Eye (tissue), 1 donor: Measurements from ENCODE around the gene FGF12.
A peak's percentile ranks its signal among the peaks of the same experiment; 100 is the strongest.
"Not testable (repeated sequence)": the region's sequence is repeated elsewhere in the genome, so short reads cannot be mapped to it uniquely, and the experiment has no call there.

Experiments
- DNase-seq: peaks from one replicate; pipeline ENCODE4 v3.0.0-alpha.2; 2015

FGF12 gene

GRCh38 chr3:192727032-192727847 is at the start of gene FGF12:
Gene FGF12 (minus strand): TSS chr3:192727541.
- peak; percentile 93 for DNase-seq

GRCh38 chr3:192774341-192774740 is 47.0 kb upstream of the FGF12 start:
- not testable (repeated sequence) for DNase-seq

GRCh38 chr3:192772240-192772894 is 45.0 kb upstream of the FGF12 start:
- DNase-seq: peak; percentile 18

GRCh38 chr3:192758654-192759053 is 31.3 kb upstream of the FGF12 start:
- DNase-seq: no peak

GRCh38 chr3:192751148-192751547 is 23.8 kb upstream of the FGF12 start:
- no peak for DNase-seq

GRCh38 chr3:192750201-192750600 is 22.9 kb upstream of the FGF12 start:
- DNase-seq: no peak

- no peak for DNase-seq
These were observed 20.4 kb upstream of the FGF12 start for GRCh38 chr3:192747746-192748145.

- no peak for DNase-seq
These were observed 19.8 kb upstream of the FGF12 start for GRCh38 chr3:192747145-192747544.

- no peak for DNase-seq
These were observed 17.8 kb upstream of the FGF12 start for GRCh38 chr3:192745150-192745549.

GRCh38 chr3:192744604-192745003 is 17.3 kb upstream of the FGF12 start:
- not testable (repeated sequence) for DNase-seq

GRCh38 chr3:192737506-192737905 is 10.2 kb upstream of the FGF12 start:
- DNase-seq: no peak

GRCh38 chr3:192731233-192731632 is 3.9 kb upstream of the FGF12 start:
- DNase-seq: no peak

- DNase-seq: no peak
These were observed 956 bp downstream of the FGF12 start for GRCh38 chr3:192726385-192726784.

GRCh38 chr3:192719964-192720363 is 7.4 kb downstream of the FGF12 start:
- DNase-seq: no peak

- DNase-seq: no peak
These were observed 9.2 kb downstream of the FGF12 start for GRCh38 chr3:192718156-192718555.

GRCh38 chr3:192715126-192715525 is 12.2 kb downstream of the FGF12 start:
- DNase-seq: no peak

GRCh38 chr3:192711126-192711525 is 16.2 kb downstream of the FGF12 start:
- DNase-seq: not testable (repeated sequence)

- DNase-seq: no peak
These were observed 17.0 kb downstream of the FGF12 start for GRCh38 chr3:192710366-192710765.

GRCh38 chr3:192706272-192706671 is 21.1 kb downstream of the FGF12 start:
- no peak for DNase-seq

GRCh38 chr3:192700885-192701284 is 26.5 kb downstream of the FGF12 start:
- DNase-seq: no peak

- DNase-seq: no peak
These were observed 30.3 kb downstream of the FGF12 start for GRCh38 chr3:192696943-192697587.

GRCh38 chr3:192687488-192688152 is 39.7 kb downstream of the FGF12 start:
- no peak for DNase-seq

GRCh38 chr3:192685801-192686200 is 41.5 kb downstream of the FGF12 start:
- no peak for DNase-seq
